NB4 (cell line): ENCODE measurements around the gene KRTCAP2.
"Not testable (repeated sequence)": the region's sequence is repeated elsewhere in the genome, so short reads cannot be mapped to it uniquely, and the experiment has no call there.

ENCODE experiments used
- DNase-seq: peaks from one replicate; pipeline ENCODE4 v3.0.0; 2010; ENCODE audit warnings: low read depth
- H3K4me3 ChIP-seq: one replicate; pipeline ENCODE4 v1.5.1; 2011; ENCODE audit warnings: mild to moderate bottlenecking, low read depth, low read length, moderate library complexity
- CTCF ChIP-seq: IDR thresholded peaks from one replicate; pipeline ENCODE4 v1.5.1; 2012; ENCODE audit warnings: low read depth, low read length
- MAX ChIP-seq: IDR thresholded peaks from 2 replicates; pipeline ENCODE4 v1.6.1; 2011; ENCODE audit warnings: low read depth, low read length
- MYC ChIP-seq: IDR thresholded peaks from 2 replicates; pipeline ENCODE4 v1.6.1; 2011; ENCODE audit warnings: low read depth, low read length
- POLR2A ChIP-seq: IDR thresholded peaks from 2 replicates; pipeline ENCODE4 v1.6.1; 2011; ENCODE audit warnings: mild to moderate bottlenecking; ENCODE audit not compliant: insufficient read length; ENCODE audit errors: extremely low read depth

The KRTCAP2 gene

GRCh38 chr1:155172732-155173477 is at the start of gene KRTCAP2:
Gene KRTCAP2, minus strand, starts transcription at chr1:155173304. Its CDS starts 80 bp downstream, at chr1:155173224.
- H3K4me3 ChIP-seq = peak within 1 kb of the TSS; percentile 87
- DNase-seq = peak; percentile 95
- TF ChIP-seq MAX (peak; percentile 77), POLR2A (peak; percentile 87), MYC (peak; percentile 71; the same call in 1 of the 2 replicates), CTCF (peak; percentile 71)

- H3K4me3 ChIP-seq, DNase-seq: not testable (repeated sequence)
Measured at GRCh38 chr1:155220211-155220965, 47.3 kb upstream of the KRTCAP2 start.

GRCh38 chr1:155219592-155220031 is 46.5 kb upstream of the KRTCAP2 start:
- TF ChIP-seq MAX (peak; percentile 78), POLR2A (no peak), MYC (peak; percentile 77), CTCF (no peak)
- peak; percentile 63 for DNase-seq
- H3K4me3 ChIP-seq = no peak overlapping the region

- DNase-seq = peak; percentile 61
- no peak overlapping the region for H3K4me3 ChIP-seq
- 0 out of 2 replicates have a peak, but pooled peaks have one; percentile 11 for TF ChIP-seq MYC
- no peak for TF ChIP-seq POLR2A
- TF ChIP-seq MAX = peak; percentile 74
- no peak for TF ChIP-seq CTCF
Measured at GRCh38 chr1:155218854-155219591, 45.9 kb upstream of the KRTCAP2 start.

GRCh38 chr1:155214702-155215101 is 41.6 kb upstream of the KRTCAP2 start:
- H3K4me3 ChIP-seq, DNase-seq: not testable (repeated sequence)

GRCh38 chr1:155212051-155212440 is 38.9 kb upstream of the KRTCAP2 start:
- DNase-seq, H3K4me3 ChIP-seq: not testable (repeated sequence)

GRCh38 chr1:155211381-155212050 is 38.4 kb upstream of the KRTCAP2 start:
- not testable (repeated sequence) for H3K4me3 ChIP-seq, DNase-seq
